ENCODE data around the gene FBXO3. TPM values are rescaled to one million over a fixed set of nuclear protein-coding genes. Genes with fewer than 3 reads are reported as not detected.

The FBXO3 gene
- total RNA-seq, 1 donor from 2014 or later, result 32.5 TPM

DNA sequence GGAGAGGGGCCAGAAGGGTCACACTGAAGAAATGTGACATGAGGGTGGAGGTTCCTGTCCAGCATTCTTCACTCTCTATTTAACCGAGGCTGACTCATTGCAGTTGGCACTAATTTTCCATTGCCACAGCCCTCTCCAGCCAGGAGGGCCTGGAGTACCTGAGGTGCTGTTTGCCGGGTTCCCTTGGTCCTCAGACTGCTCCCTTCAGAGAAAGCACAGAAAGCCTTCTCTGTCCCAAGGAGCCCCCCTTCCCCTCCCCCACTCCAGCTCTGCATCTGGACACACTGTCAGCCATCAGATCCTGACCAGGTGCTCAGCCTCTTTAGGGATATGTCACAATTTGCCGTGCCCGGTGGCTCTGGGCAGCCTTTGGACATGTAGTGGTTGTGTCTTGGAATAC is 70.5 kb downstream of the FBXO3 start:
- no peaks in the 10 kb centered on the region for H3K9me3 ChIP-seq
- intact Hi-C loops (cut with DNase I), result no loop called here
- no peak overlapping the region for H3K4me3 ChIP-seq
- H3K27ac ChIP-seq, result peak overlapping the region; percentile 79
- DNase-seq, result peak; percentile 72
- ATAC-seq, result peak; percentile 38
- TF ChIP-seq, protein P1, sequence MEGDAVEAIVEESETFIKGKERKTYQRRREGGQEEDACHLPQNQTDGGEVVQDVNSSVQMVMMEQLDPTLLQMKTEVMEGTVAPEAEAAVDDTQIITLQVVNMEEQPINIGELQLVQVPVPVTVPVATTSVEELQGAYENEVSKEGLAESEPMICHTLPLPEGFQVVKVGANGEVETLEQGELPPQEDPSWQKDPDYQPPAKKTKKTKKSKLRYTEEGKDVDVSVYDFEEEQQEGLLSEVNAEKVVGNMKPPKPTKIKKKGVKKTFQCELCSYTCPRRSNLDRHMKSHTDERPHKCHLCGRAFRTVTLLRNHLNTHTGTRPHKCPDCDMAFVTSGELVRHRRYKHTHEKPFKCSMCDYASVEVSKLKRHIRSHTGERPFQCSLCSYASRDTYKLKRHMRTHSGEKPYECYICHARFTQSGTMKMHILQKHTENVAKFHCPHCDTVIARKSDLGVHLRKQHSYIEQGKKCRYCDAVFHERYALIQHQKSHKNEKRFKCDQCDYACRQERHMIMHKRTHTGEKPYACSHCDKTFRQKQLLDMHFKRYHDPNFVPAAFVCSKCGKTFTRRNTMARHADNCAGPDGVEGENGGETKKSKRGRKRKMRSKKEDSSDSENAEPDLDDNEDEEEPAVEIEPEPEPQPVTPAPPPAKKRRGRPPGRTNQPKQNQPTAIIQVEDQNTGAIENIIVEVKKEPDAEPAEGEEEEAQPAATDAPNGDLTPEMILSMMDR (IDR thresholded peaks at IDR 0.05), result no peak
- no peaks in the 10 kb centered on the region for H3K27me3 ChIP-seq
- H3K36me3 ChIP-seq, result peaks cover 23% of the 10 kb centered on the region
- peaks cover 71% of the 10 kb centered on the region for H3K4me1 ChIP-seq

GRCh38 chr11:33703234-33703633 is 71.1 kb downstream of the FBXO3 start:
- DNase-seq (no peak), ATAC-seq (peak; percentile 0)
- Histone ChIP-seq H3K27ac (peak overlapping the region; percentile 79), H3K27me3 (no peaks in the 10 kb centered on the region), H3K4me1 (peaks cover 66% of the 10 kb centered on the region), H3K4me3 (no peak overlapping the region), H3K36me3 (peaks cover 17% of the 10 kb centered on the region), H3K9me3 (no peaks in the 10 kb centered on the region)
- intact Hi-C loops (cut with DNase I), result no loop called here
- TF ChIP-seq, protein P1 (IDR thresholded peaks at IDR 0.05), result no peak

- Histone ChIP-seq H3K4me3 (peak overlapping the region; percentile 57), H3K36me3 (peaks cover 13% of the 10 kb centered on the region), H3K27ac (peak overlapping the region; percentile 79), H3K9me3 (no peaks in the 10 kb centered on the region), H3K27me3 (no peaks in the 10 kb centered on the region), H3K4me1 (peaks cover 53% of the 10 kb centered on the region)
- TF ChIP-seq, protein P1 (IDR thresholded peaks at IDR 0.05), result no peak
- intact Hi-C loops (cut with DNase I), result no loop called here
- peak; percentile 2 for ATAC-seq
- DNase-seq, result no peak
Observed at GRCh38 chr11:33701302-33702230, 72.8 kb downstream of the FBXO3 start.

GRCh38 chr11:33700502-33701271 is 73.6 kb downstream of the FBXO3 start, which contains the start of gene C11orf91:
Gene C11orf91 (minus strand): TSS chr11:33700826. CDS start chr11:33700740, 86 bp downstream.
- TF ChIP-seq, protein P1 (IDR thresholded peaks at IDR 0.05), result no peak
- ATAC-seq (peak; percentile 94), DNase-seq (peak; percentile 98)
- no peaks in the 10 kb centered on the region for H3K27me3 ChIP-seq
- H3K4me1 ChIP-seq, result peaks cover 44% of the 10 kb centered on the region
- H3K9me3 ChIP-seq, result no peaks in the 10 kb centered on the region
- H3K4me3 ChIP-seq, result peak within 1 kb of the TSS; percentile 57
- H3K27ac ChIP-seq, result peak within 1 kb of the TSS; percentile 79
- intact Hi-C loops (cut with DNase I), result no loop called here
- H3K36me3 ChIP-seq, result peaks cover 8% of the 10 kb centered on the region

- peak overlapping the region; percentile 57 for H3K4me3 ChIP-seq
- peaks cover 2% of the 10 kb centered on the region for H3K36me3 ChIP-seq
- peak overlapping the region; percentile 67 for H3K27ac ChIP-seq
- no peaks in the 10 kb centered on the region for H3K9me3 ChIP-seq
- intact Hi-C loops (cut with DNase I), result no loop called here
- ATAC-seq (no peak), DNase-seq (no peak)
- H3K27me3 ChIP-seq, result no peaks in the 10 kb centered on the region
- TF ChIP-seq, protein P1 (IDR thresholded peaks at IDR 0.05), result no peak
- H3K4me1 ChIP-seq, result peaks cover 44% of the 10 kb centered on the region
Observed at GRCh38 chr11:33700063-33700501, 74.2 kb downstream of the FBXO3 start.
